Aorta (tissue), 5 donors: ENCODE data around the gene ATP2B3. TPM values are rescaled to one million over a fixed set of nuclear protein-coding genes. Genes with fewer than 3 reads are reported as not detected.

Source experiments
- ATAC-seq: fragments of 200-7000 bp; cut with Tn5 transposase; one replicate; pipeline ENCODE4 v1.9.1; 2022; ENCODE audit warnings: moderate library complexity; ENCODE audit not compliant: low FRiP score
- DNase-seq, 2 donors: peaks; one replicate each; pipeline ENCODE4 v3.0.0-alpha.2; 2020
- H3K27ac ChIP-seq, 2 donors: one replicate each; pipeline ENCODE4 v1.5.1; 2013; ENCODE audit warnings: low read length in 2 of 2, mild to moderate bottlenecking in 2 of 2, moderate library complexity in 2 of 2, control low read depth in 1 of 2, inconsistent platforms in 1 of 2, low read depth in 1 of 2
- H3K27me3 ChIP-seq, 2 donors: one replicate each; pipeline ENCODE4 v1.6.1; 2013; ENCODE audit warnings: control low read depth in 1 of 2, low read length in 1 of 2, mild to moderate bottlenecking in 1 of 2, moderate library complexity in 1 of 2; ENCODE audit not compliant: insufficient read depth in 2 of 2, control insufficient read depth in 1 of 2
- H3K36me3 ChIP-seq, 2 donors: one replicate each; pipeline ENCODE4 v1.6.1; 2013; ENCODE audit warnings: control low read depth in 1 of 2, low read length in 1 of 2, mild to moderate bottlenecking in 1 of 2; ENCODE audit not compliant: insufficient read depth in 2 of 2, control insufficient read depth in 1 of 2
- H3K4me1 ChIP-seq, 2 donors: one replicate each; pipeline ENCODE4 v1.6.1; 2013; ENCODE audit warnings: low read length in 2 of 2, control low read depth in 1 of 2, mild to moderate bottlenecking in 1 of 2, moderate library complexity in 1 of 2; ENCODE audit not compliant: insufficient read depth in 2 of 2, control insufficient read depth in 1 of 2
- H3K4me3 ChIP-seq, 2 donors: one replicate each; pipeline ENCODE4 v1.5.1; 2013; ENCODE audit warnings: low read length in 2 of 2, control low read depth in 1 of 2, mild to moderate bottlenecking in 1 of 2
- H3K9me3 ChIP-seq: one replicate; pipeline ENCODE4 v1.6.1; 2013; ENCODE audit warnings: mild to moderate bottlenecking, low read length; ENCODE audit not compliant: control insufficient read depth
- WGBS, 2 donors: extraction: QIAGEN DNeasy Blood & Tissue Kit; methylation state at CpG; one replicate each; pipeline ENCODE4 v1.1.7; 2013; 5-methylcytosine and 5-hydroxymethylcytosine counted together
- intact Hi-C, 2 donors: fragments of 100-400 bp; cut with DNase I; formaldehyde crosslinking; loops; one replicate each; pipeline versions ENCODE4 v1.14.2 to v1.15.0; 2022
- polyA plus RNA-seq, 2 donors: library from polyadenylated mRNA; stranded (reverse); fragments of 200-250 nt; gene quantifications; one replicate each; pipeline ENCODE4 v1.2.3, GENCODE V29; 2013
- total RNA-seq, 2 donors: library from RNA; stranded (reverse); fragmentation: NEBNext Ultra II Directional; extraction: Animal tissue kit (Norgen Biotek cat#: 25700); gene quantifications; one replicate each; pipeline ENCODE4 v1.2.1, GENCODE V29; 2021
- donor health status: healthy with polysubstance abuse.
- donor health status: Bipolar disorder and iron deficiency.
- donor health status: DM: no; HTN: no; CAD: no.
- donor health status: DM: no; HTN: no; CAD: no.
- donor health status: DM: yes; HTN: yes; CAD: no.

The ATP2B3 gene
- total and polyA plus RNA-seq, 4 donors: 0.19 to 0.27 (median 0.20) TPM; not detected in 1

GRCh38 chrX:153628665-153629064 lies 111.2 kb downstream of the ATP2B3 start:
- ATAC-seq (no peak), DNase-seq (peak; percentile 30 to 65)
- H3K36me3 ChIP-seq: no peaks in the 10 kb centered on the region
- no peaks in the 10 kb centered on the region for H3K27me3 ChIP-seq
- intact Hi-C loops: no loop called here
- no peaks in the 10 kb centered on the region for H3K9me3 ChIP-seq
- no peaks in the 10 kb centered on the region for H3K4me1 ChIP-seq
- 89 to 94% methylated on average over 12 of the region's 12 CpGs for WGBS, 2 donors
- no peak overlapping the region for H3K27ac ChIP-seq
- no peak overlapping the region for H3K4me3 ChIP-seq

- DNase-seq: no peak
- no peaks in the 10 kb centered on the region for H3K36me3 ChIP-seq
- intact Hi-C loops: no loop called here
- H3K27me3 ChIP-seq: no peaks in the 10 kb centered on the region
- ATAC-seq: no peak
- no peak overlapping the region for H3K27ac ChIP-seq
- 94 to 97% methylated on average over 2 of the region's 2 CpGs for WGBS, 2 donors
- no peaks in the 10 kb centered on the region for H3K4me1 ChIP-seq
- no peak overlapping the region for H3K4me3 ChIP-seq
- no peaks in the 10 kb centered on the region for H3K9me3 ChIP-seq
Measured at GRCh38 chrX:153631346-153631745, 113.9 kb downstream of the ATP2B3 start.

- no peaks in the 10 kb centered on the region for H3K4me1 ChIP-seq
- H3K4me3 ChIP-seq: no peak overlapping the region
- WGBS, 2 donors: 89 to 96% methylated on average over 19 of the region's 19 CpGs
- no peaks in the 10 kb centered on the region for H3K27me3 ChIP-seq
- intact Hi-C loops: no loop called here
- no peak for ATAC-seq
- H3K36me3 ChIP-seq: no peaks in the 10 kb centered on the region
- no peak overlapping the region for H3K27ac ChIP-seq
- no peaks in the 10 kb centered on the region for H3K9me3 ChIP-seq
- DNase-seq: peak in 1 of 2 donors; percentile 59
Measured at GRCh38 chrX:153631907-153632594, 114.6 kb downstream of the ATP2B3 start.

Other genes starting within 250 kb of the ATP2B3 start
- gene PNMA6F, start 195.9 kb upstream of the ATP2B3 start, total RNA-seq: not detected
- gene PNMA6F, start 195.9 kb upstream of the ATP2B3 start, polyA plus RNA-seq: not detected
- gene ZNF275, start 183.5 kb upstream of the ATP2B3 start, total RNA-seq: 10 to 100 TPM; 10.0 to 13.7 TPM
- 1 to 10 TPM; 2.6 to 4.8 TPM for gene ZNF275, start 183.5 kb upstream of the ATP2B3 start, polyA plus RNA-seq
- gene PNMA6E, start 116.3 kb upstream of the ATP2B3 start, total RNA-seq: not detected
- not detected for gene PNMA6E, start 116.3 kb upstream of the ATP2B3 start, polyA plus RNA-seq
- gene ZFP92, start 106.2 kb upstream of the ATP2B3 start, total RNA-seq: under 1 TPM; 0.88 to 0.99 TPM
- under 1 TPM; 0.23 to 0.75 TPM for gene ZFP92, start 106.2 kb upstream of the ATP2B3 start, polyA plus RNA-seq
- gene TREX2, start 71.6 kb upstream of the ATP2B3 start, total RNA-seq: 1 to 10 TPM; 1.4 to 4.5 TPM
- gene TREX2, start 71.6 kb upstream of the ATP2B3 start, polyA plus RNA-seq: 10 to 100 TPM in 1 of 2 donors, not detected in 1; 39.1 TPM
- 10 to 100 TPM; 34.6 to 76.0 TPM for gene HAUS7, start 47.1 kb upstream of the ATP2B3 start, total RNA-seq
- gene HAUS7, start 47.1 kb upstream of the ATP2B3 start, polyA plus RNA-seq: 100 to 1,000 TPM in 1 of 2 donors, 10 to 100 TPM in 1; 33.1 to 686 TPM
- gene BGN, start 22.7 kb upstream of the ATP2B3 start, total RNA-seq: 1,000 to 10,000 TPM; 1,297 to 2,306 TPM
- 1,000 to 10,000 TPM; 1,177 to 3,171 TPM for gene BGN, start 22.7 kb upstream of the ATP2B3 start, polyA plus RNA-seq
- gene CCNQ, start 81.5 kb downstream of the ATP2B3 start, total RNA-seq: 10 to 100 TPM; 13.5 to 13.6 TPM
- gene CCNQ, start 81.5 kb downstream of the ATP2B3 start, polyA plus RNA-seq: 10 to 100 TPM; 28.8 to 40.3 TPM
- not detected for gene DUSP9, start 129.6 kb downstream of the ATP2B3 start, total RNA-seq
- not detected for gene DUSP9, start 129.6 kb downstream of the ATP2B3 start, polyA plus RNA-seq
- gene PNCK, start 156.2 kb downstream of the ATP2B3 start, total RNA-seq: 1 to 10 TPM; 4.3 to 4.9 TPM
- gene PNCK, start 156.2 kb downstream of the ATP2B3 start, polyA plus RNA-seq: 1 to 10 TPM in 1 of 2 donors, not detected in 1; 3.0 TPM
- 10 to 100 TPM; 16.2 to 26.7 TPM for gene SLC6A8, start 170.3 kb downstream of the ATP2B3 start, total RNA-seq
- gene SLC6A8, start 170.3 kb downstream of the ATP2B3 start, polyA plus RNA-seq: 10 to 100 TPM; 13.9 to 14.7 TPM
- 100 to 1,000 TPM; 118 to 130 TPM for gene BCAP31, start 206.7 kb downstream of the ATP2B3 start, total RNA-seq
- gene BCAP31, start 206.7 kb downstream of the ATP2B3 start, polyA plus RNA-seq: 100 to 1,000 TPM; 101 to 128 TPM
- gene ABCD1, start 207.2 kb downstream of the ATP2B3 start, total RNA-seq: 10 to 100 TPM; 11.4 to 15.8 TPM
- gene ABCD1, start 207.2 kb downstream of the ATP2B3 start, polyA plus RNA-seq: 1 to 10 TPM; 8.8 to 9.9 TPM
- 10 to 100 TPM; 18.0 to 18.7 TPM for gene PLXNB3, start 246.6 kb downstream of the ATP2B3 start, total RNA-seq
- 10 to 100 TPM in 1 of 2 donors, under 1 TPM in 1; 0.38 to 31.4 TPM for gene PLXNB3, start 246.6 kb downstream of the ATP2B3 start, polyA plus RNA-seq